Activated T-helper 2 cell treated with anti-CD3 and anti-CD28 coated beads, Interferon-gamma antibody, Interleukin-2, Interleukin-4, amounts not matched to agents 10 μg/mL and 5 μg/mL and 100 μg/mL, durations not matched to agents 14 hours and 24 hours and 36 hours (primary cell): ENCODE measurements around the gene SEL1L. TPM values are rescaled to one million over a fixed set of nuclear protein-coding genes. Genes with fewer than 3 reads are reported as not detected.
"Not testable (repeated sequence)": the region's sequence is repeated elsewhere in the genome, so short reads cannot be mapped to it uniquely, and the experiment has no call there.

ENCODE experiments used
- DNase-seq: peaks from one replicate; pipeline ENCODE4 v3.0.0; 2021; ENCODE audit warnings: low spot score
- H3K27ac Mint-ChIP-seq: one replicate; pipeline ENCODE4 v1.8.0; 2021; ENCODE audit warnings: mixed read lengths
- H3K27me3 Mint-ChIP-seq: one replicate; pipeline ENCODE4 v1.8.0; 2021; ENCODE audit warnings: low read depth, mixed read lengths
- H3K36me3 Mint-ChIP-seq: one replicate; pipeline ENCODE4 v1.8.0; 2021; ENCODE audit warnings: low read depth, mixed read lengths
- H3K4me1 Mint-ChIP-seq: one replicate; pipeline ENCODE4 v1.8.0; 2021; ENCODE audit warnings: low read depth, mixed read lengths
- H3K4me3 Mint-ChIP-seq: one replicate; pipeline ENCODE4 v1.8.0; 2021; ENCODE audit warnings: low read depth, mild to moderate bottlenecking, moderate library complexity, mixed read lengths
- H3K9me3 Mint-ChIP-seq: one replicate; pipeline ENCODE4 v1.8.0; 2021; ENCODE audit warnings: mixed read lengths
- intact Hi-C: fragments of 100-400 bp; cut with micrococcal nuclease; formaldehyde crosslinking; loops from one replicate; pipeline ENCODE4 v1.15.1; 2023
- total RNA-seq: library from RNA; stranded (reverse); gene quantifications from 2 replicates; pipeline ENCODE4 v1.2.3, GENCODE V29; 2022

Gene SEL1L
- total RNA-seq, 1 donor from 2014 or later = 52.6 TPM

- H3K4me1 Mint-ChIP-seq = peaks cover 10% of the 10 kb centered on the region
- peaks cover 57% of the 10 kb centered on the region for H3K27me3 Mint-ChIP-seq
- H3K9me3 Mint-ChIP-seq = no peaks in the 10 kb centered on the region
- no peaks in the 10 kb centered on the region for H3K36me3 Mint-ChIP-seq
- H3K27ac Mint-ChIP-seq = no peak overlapping the region
- H3K4me3 Mint-ChIP-seq = no peak overlapping the region
- intact Hi-C loops = no loop called here
- DNase-seq = no peak
These were observed 100.3 kb downstream of the SEL1L start for GRCh38 chr14:81433378-81433777.

GRCh38 chr14:81432219-81432661 lies 101.4 kb downstream of the SEL1L start:
- peaks cover 52% of the 10 kb centered on the region for H3K27me3 Mint-ChIP-seq
- no peak for DNase-seq
- peaks cover 9% of the 10 kb centered on the region for H3K4me1 Mint-ChIP-seq
- H3K9me3 Mint-ChIP-seq = no peaks in the 10 kb centered on the region
- H3K27ac Mint-ChIP-seq = no peak overlapping the region
- no peak overlapping the region for H3K4me3 Mint-ChIP-seq
- intact Hi-C loops = no loop called here
- no peaks in the 10 kb centered on the region for H3K36me3 Mint-ChIP-seq

GRCh38 chr14:81430235-81430634 lies 103.4 kb downstream of the SEL1L start:
- Mint-ChIP-seq H3K27me3 (peaks cover 46% of the 10 kb centered on the region), H3K4me3 (no peak overlapping the region), H3K36me3 (no peaks in the 10 kb centered on the region), H3K9me3 (no peaks in the 10 kb centered on the region), H3K4me1 (peaks cover under 1% of the 10 kb centered on the region), H3K27ac (no peak overlapping the region)
- intact Hi-C loops = no loop called here
- DNase-seq = no peak

- H3K36me3 Mint-ChIP-seq, intact Hi-C loops, DNase-seq, H3K4me1 Mint-ChIP-seq, H3K4me3 Mint-ChIP-seq, H3K9me3 Mint-ChIP-seq, H3K27ac Mint-ChIP-seq: not testable (repeated sequence)
- peaks cover 41% of the 10 kb centered on the region for H3K27me3 Mint-ChIP-seq
These were observed 103.9 kb downstream of the SEL1L start for GRCh38 chr14:81429749-81430148.

GRCh38 chr14:81429028-81429427 lies 104.6 kb downstream of the SEL1L start:
- Mint-ChIP-seq H3K9me3 (no peaks in the 10 kb centered on the region), H3K4me3 (no peak overlapping the region), H3K27me3 (peaks cover 35% of the 10 kb centered on the region), H3K4me1 (no peaks in the 10 kb centered on the region), H3K27ac (no peak overlapping the region), H3K36me3 (no peaks in the 10 kb centered on the region)
- intact Hi-C loops = no loop called here
- no peak for DNase-seq

GRCh38 chr14:81427348-81428058 lies 106.2 kb downstream of the SEL1L start:
- peaks cover 22% of the 10 kb centered on the region for H3K27me3 Mint-ChIP-seq
- no peak overlapping the region for H3K4me3 Mint-ChIP-seq
- H3K36me3 Mint-ChIP-seq = no peaks in the 10 kb centered on the region
- H3K27ac Mint-ChIP-seq = no peak overlapping the region
- DNase-seq = no peak
- H3K4me1 Mint-ChIP-seq = no peaks in the 10 kb centered on the region
- H3K9me3 Mint-ChIP-seq = no peaks in the 10 kb centered on the region
- intact Hi-C loops = no loop called here

- intact Hi-C loops = no loop called here
- H3K27ac Mint-ChIP-seq = no peak overlapping the region
- H3K36me3 Mint-ChIP-seq = no peaks in the 10 kb centered on the region
- no peak for DNase-seq
- H3K27me3 Mint-ChIP-seq = peaks cover 9% of the 10 kb centered on the region
- H3K4me3 Mint-ChIP-seq = no peak overlapping the region
- H3K9me3 Mint-ChIP-seq = no peaks in the 10 kb centered on the region
- no peaks in the 10 kb centered on the region for H3K4me1 Mint-ChIP-seq
These were observed 110.1 kb downstream of the SEL1L start for GRCh38 chr14:81423504-81423903.

Other genes with a start within 250 kb of the SEL1L start
- gene STON2, start 133.5 kb downstream of the SEL1L start, total RNA-seq = not detected in 2 replicates